ENCODE data around the gene SYT14.

Gene SYT14

GRCh38 chr1:210214573-210215409, 276.8 kb downstream of the SYT14 start:
- TF ChIP-seq RARB (CRISPR knock-in tag; IDR thresholded peaks at IDR 0.05) (no peak), TOX (CRISPR knock-in tag; IDR thresholded peaks at IDR 0.05; ENCODE audit: borderline replicate concordance) (no peak), ZC3H10 (CRISPR knock-in tag; IDR thresholded peaks at IDR 0.05) (no peak), PATZ1 (CRISPR knock-in tag; IDR thresholded peaks at IDR 0.05; ENCODE audit: borderline replicate concordance) (no peak), OSR1 (CRISPR knock-in tag; IDR thresholded peaks at IDR 0.05) (no peak), TCF4 (CRISPR knock-in tag; IDR thresholded peaks at IDR 0.05; ENCODE audit: borderline replicate concordance) (no peak), POU6F1 (CRISPR knock-in tag; IDR thresholded peaks at IDR 0.05; ENCODE audit: borderline replicate concordance, low read depth) (no peak), ZNF8 (CRISPR knock-in tag; IDR thresholded peaks at IDR 0.05) (no peak), CSDC2 (CRISPR knock-in tag; IDR thresholded peaks at IDR 0.05) (no peak), SNAI2 (CRISPR knock-in tag; IDR thresholded peaks at IDR 0.05) (no peak)
- no peak for ATAC-seq

GRCh38 chr1:210217482-210217881, 279.5 kb downstream of the SYT14 start:
- TF ChIP-seq SNAI2 (CRISPR knock-in tag; IDR thresholded peaks at IDR 0.05), result no peak
- no peak for TF ChIP-seq PATZ1 (CRISPR knock-in tag; IDR thresholded peaks at IDR 0.05; ENCODE audit: borderline replicate concordance)
- TF ChIP-seq BACH2 (CRISPR knock-in tag; IDR thresholded peaks at IDR 0.05; ENCODE audit: borderline replicate concordance), result no peak
- TF ChIP-seq POU6F1 (CRISPR knock-in tag; IDR thresholded peaks at IDR 0.05; ENCODE audit: borderline replicate concordance, low read depth), result no peak
- no peak for TF ChIP-seq ZFP30 (CRISPR knock-in tag; IDR thresholded peaks at IDR 0.05)
- TF ChIP-seq TSHZ2 (CRISPR knock-in tag; IDR thresholded peaks at IDR 0.05), result no peak
- no peak for TF ChIP-seq ZNF8 (CRISPR knock-in tag; IDR thresholded peaks at IDR 0.05)
- no peak for TF ChIP-seq ARNTL (CRISPR knock-in tag; IDR thresholded peaks at IDR 0.05; ENCODE audit: borderline replicate concordance, low read depth)
- no peak for TF ChIP-seq ZNF565 (CRISPR knock-in tag; conservative IDR thresholded peaks at IDR 0.05; ENCODE audit: low read depth)
- TF ChIP-seq ISL1 (CRISPR knock-in tag; IDR thresholded peaks at IDR 0.05), result no peak
- no peak for TF ChIP-seq TCF4 (CRISPR knock-in tag; IDR thresholded peaks at IDR 0.05; ENCODE audit: borderline replicate concordance)
- no peak for TF ChIP-seq ESRRG (CRISPR knock-in tag; IDR thresholded peaks at IDR 0.05)
- no peak for ATAC-seq

GRCh38 chr1:210218047-210218446, 280.0 kb downstream of the SYT14 start:
- ATAC-seq, result no peak
- no peak for TF ChIP-seq ZFP3 (CRISPR knock-in tag; IDR thresholded peaks at IDR 0.05)
- no peak for TF ChIP-seq RARB (CRISPR knock-in tag; IDR thresholded peaks at IDR 0.05)
- no peak for TF ChIP-seq PATZ1 (CRISPR knock-in tag; IDR thresholded peaks at IDR 0.05; ENCODE audit: borderline replicate concordance)
- TF ChIP-seq CSDC2 (CRISPR knock-in tag; IDR thresholded peaks at IDR 0.05), result no peak
- TF ChIP-seq GLIS3 (CRISPR knock-in tag; IDR thresholded peaks at IDR 0.05), result no peak
- TF ChIP-seq CREB5 (CRISPR knock-in tag; IDR thresholded peaks at IDR 0.05; ENCODE audit: low read depth), result no peak
- no peak for TF ChIP-seq BACH2 (CRISPR knock-in tag; IDR thresholded peaks at IDR 0.05; ENCODE audit: borderline replicate concordance)
- no peak for TF ChIP-seq TOX (CRISPR knock-in tag; IDR thresholded peaks at IDR 0.05; ENCODE audit: borderline replicate concordance)
- TF ChIP-seq OSR1 (CRISPR knock-in tag; IDR thresholded peaks at IDR 0.05), result no peak
- TF ChIP-seq ZNF8 (CRISPR knock-in tag; IDR thresholded peaks at IDR 0.05), result no peak

Data from SK-N-SH treated with all-trans-retinoic acid at 6 μM for 48 hours (cell line).